Measurements from ENCODE around the gene ZBTB7C. TPM values are rescaled to one million over a fixed set of nuclear protein-coding genes. Genes with fewer than 3 reads are reported as not detected.

ZBTB7C gene
- total RNA-seq, 4 donors from 2014 or later, result 26.0 to 50.6 (median 46.2) TPM

DNA sequence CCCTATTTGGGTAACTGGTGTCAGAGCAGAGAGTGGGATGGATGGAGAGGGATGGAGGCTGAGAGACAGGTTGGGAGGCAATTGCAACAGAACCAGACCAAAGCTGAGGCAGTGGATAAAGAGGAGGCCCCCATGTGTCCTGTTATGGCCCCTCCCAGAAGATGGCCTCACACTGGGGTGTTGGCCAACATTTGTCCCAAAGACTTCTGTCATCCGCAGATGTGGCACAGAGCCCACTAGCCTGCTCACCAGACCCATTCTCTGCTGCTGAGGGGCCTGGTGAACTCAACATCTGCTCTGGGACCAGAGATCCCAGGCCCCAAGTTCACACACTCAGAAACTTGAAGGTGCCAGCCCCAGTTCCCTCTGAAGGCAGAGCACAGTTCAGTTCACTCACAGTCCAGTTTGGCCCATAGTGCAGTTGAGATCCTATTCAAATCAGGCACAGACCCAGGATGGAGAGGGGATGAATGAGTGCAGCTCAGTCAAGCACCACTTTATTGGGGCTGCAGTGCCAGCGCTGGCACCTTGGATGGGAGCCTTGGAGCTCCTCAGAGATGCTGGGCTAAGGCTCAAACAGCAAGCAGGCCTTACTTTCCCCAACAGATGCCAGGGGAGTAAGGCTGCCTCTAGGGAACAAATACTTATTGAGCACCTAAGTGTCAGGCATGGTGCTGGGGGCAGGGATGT is 189.2 kb downstream of the ZBTB7C start:
- H3K4me1 ChIP-seq, result peaks cover 14% of the 10 kb centered on the region

GRCh38 chr18:48219037-48219809 is 190.0 kb downstream of the ZBTB7C start:
- Histone ChIP-seq H3K27me3 (no peaks in the 10 kb centered on the region), H3K4me3 (no peak overlapping the region), H3K27ac (no peak overlapping the region), H3K9me3 (no peaks in the 10 kb centered on the region), H3K36me3 (no peaks in the 10 kb centered on the region), H3K4me1 (peaks cover 14% of the 10 kb centered on the region)
- TF ChIP-seq POLR2AphosphoS5 (IDR thresholded peaks at IDR 0.05) (no peak), EP300 (IDR thresholded peaks at IDR 0.05) (no peak), POLR2A (IDR thresholded peaks at IDR 0.05) (no peak)
- TF ChIP-seq, protein P1, sequence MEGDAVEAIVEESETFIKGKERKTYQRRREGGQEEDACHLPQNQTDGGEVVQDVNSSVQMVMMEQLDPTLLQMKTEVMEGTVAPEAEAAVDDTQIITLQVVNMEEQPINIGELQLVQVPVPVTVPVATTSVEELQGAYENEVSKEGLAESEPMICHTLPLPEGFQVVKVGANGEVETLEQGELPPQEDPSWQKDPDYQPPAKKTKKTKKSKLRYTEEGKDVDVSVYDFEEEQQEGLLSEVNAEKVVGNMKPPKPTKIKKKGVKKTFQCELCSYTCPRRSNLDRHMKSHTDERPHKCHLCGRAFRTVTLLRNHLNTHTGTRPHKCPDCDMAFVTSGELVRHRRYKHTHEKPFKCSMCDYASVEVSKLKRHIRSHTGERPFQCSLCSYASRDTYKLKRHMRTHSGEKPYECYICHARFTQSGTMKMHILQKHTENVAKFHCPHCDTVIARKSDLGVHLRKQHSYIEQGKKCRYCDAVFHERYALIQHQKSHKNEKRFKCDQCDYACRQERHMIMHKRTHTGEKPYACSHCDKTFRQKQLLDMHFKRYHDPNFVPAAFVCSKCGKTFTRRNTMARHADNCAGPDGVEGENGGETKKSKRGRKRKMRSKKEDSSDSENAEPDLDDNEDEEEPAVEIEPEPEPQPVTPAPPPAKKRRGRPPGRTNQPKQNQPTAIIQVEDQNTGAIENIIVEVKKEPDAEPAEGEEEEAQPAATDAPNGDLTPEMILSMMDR (IDR thresholded peaks at IDR 0.05), result no peak
- DNase-seq (ENCODE audit: low spot score in 2 of 2), result no peak
- WGBS, result 85% methylated on average over 6 of the region's 6 CpGs

More for the DNA sequence above, 189.2 kb downstream of the ZBTB7C start:
- WGBS, result 100% methylated on average over 1 of the region's 2 CpGs
- no peak for DNase-seq (ENCODE audit: low spot score in 2 of 2)
- Histone ChIP-seq H3K9me3 (no peaks in the 10 kb centered on the region), H3K27ac (no peak overlapping the region), H3K36me3 (no peaks in the 10 kb centered on the region), H3K27me3 (no peaks in the 10 kb centered on the region), H3K4me3 (no peak overlapping the region)
- TF ChIP-seq POLR2AphosphoS5 (IDR thresholded peaks at IDR 0.05) (no peak), EP300 (IDR thresholded peaks at IDR 0.05) (no peak), POLR2A (IDR thresholded peaks at IDR 0.05) (no peak)
- TF ChIP-seq, protein P1 (IDR thresholded peaks at IDR 0.05), result no peak

- peaks cover 14% of the 10 kb centered on the region for H3K4me1 ChIP-seq
- no peaks in the 10 kb centered on the region for H3K9me3 ChIP-seq
- DNase-seq (ENCODE audit: low spot score in 2 of 2), result no peak
- TF ChIP-seq POLR2AphosphoS5 (IDR thresholded peaks at IDR 0.05) (no peak), EP300 (IDR thresholded peaks at IDR 0.05) (no peak), POLR2A (IDR thresholded peaks at IDR 0.05) (no peak)
- TF ChIP-seq, protein P1 (IDR thresholded peaks at IDR 0.05), result no peak
- H3K36me3 ChIP-seq, result no peaks in the 10 kb centered on the region
- H3K27ac ChIP-seq, result no peak overlapping the region
- no peak overlapping the region for H3K4me3 ChIP-seq
- no peaks in the 10 kb centered on the region for H3K27me3 ChIP-seq
- WGBS, result 98% methylated on average over 5 of the region's 7 CpGs
Measured at GRCh38 chr18:48218285-48219022, 190.7 kb downstream of the ZBTB7C start.

DNA sequence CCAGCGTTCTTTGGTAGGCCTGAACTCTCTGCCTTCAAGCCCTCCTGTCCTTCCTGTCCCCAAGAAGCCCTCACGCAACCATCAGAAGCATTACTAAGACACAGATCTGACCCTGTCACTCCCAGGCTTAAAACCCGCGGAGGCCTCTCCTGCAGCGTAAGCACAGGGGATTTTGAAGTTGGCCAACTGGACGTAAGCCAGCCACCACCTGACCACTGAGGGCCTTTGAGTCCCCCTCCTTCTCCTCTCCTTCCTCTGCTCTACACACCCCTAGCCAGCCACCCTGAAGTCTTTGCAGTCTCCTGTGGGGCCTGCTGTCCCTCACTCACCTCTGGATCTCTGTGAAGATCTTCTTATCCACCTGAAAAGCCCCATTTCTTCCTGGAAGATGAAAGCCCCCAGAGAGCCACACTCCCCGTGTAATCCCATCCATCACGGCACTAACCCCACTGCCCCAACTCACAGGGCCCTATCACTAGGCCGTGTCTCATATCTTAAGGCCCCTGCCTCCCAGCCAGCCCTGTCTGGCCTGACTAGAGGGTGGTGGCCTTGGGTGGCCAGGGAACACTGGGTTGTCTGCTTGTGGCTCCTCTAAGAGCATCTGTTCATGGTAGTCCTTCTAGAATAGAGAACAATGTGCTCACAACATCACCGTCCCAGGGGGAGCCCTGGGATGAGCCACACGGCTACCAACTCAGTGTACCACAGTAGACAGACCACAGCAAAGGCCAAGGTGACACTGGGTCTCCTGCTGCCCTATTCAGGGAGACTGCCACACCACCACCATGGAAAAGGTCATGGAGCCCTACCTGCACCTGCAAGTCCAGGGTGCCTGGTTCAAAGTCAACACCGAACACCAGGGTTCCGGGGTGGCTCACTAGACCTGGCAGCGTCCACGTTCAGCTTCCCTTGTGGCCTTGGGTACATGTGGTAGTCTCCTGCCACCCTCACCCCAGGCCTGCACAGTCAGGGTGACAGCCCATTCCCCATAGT is 191.6 kb downstream of the ZBTB7C start:
- no peak overlapping the region for H3K27ac ChIP-seq
- no peaks in the 10 kb centered on the region for H3K9me3 ChIP-seq
- DNase-seq (ENCODE audit: low spot score in 2 of 2), result no peak
- WGBS, result 97% methylated on average over 11 of the region's 15 CpGs
- peaks cover 10% of the 10 kb centered on the region for H3K4me1 ChIP-seq
- no peaks in the 10 kb centered on the region for H3K36me3 ChIP-seq
- H3K27me3 ChIP-seq, result no peaks in the 10 kb centered on the region
- H3K4me3 ChIP-seq, result no peak overlapping the region
- TF ChIP-seq, protein P1 (IDR thresholded peaks at IDR 0.05), result no peak
- TF ChIP-seq POLR2A (IDR thresholded peaks at IDR 0.05), result no peak
- TF ChIP-seq EP300 (IDR thresholded peaks at IDR 0.05), result no peak
- TF ChIP-seq POLR2AphosphoS5 (IDR thresholded peaks at IDR 0.05), result no peak
